HG03342 (cell line): ENCODE data around the gene SLC8A1.

Experiments
- ATAC-seq: cut with Tn5 transposase; IDR thresholded peaks from one replicate; pipeline ENCODE4 v1.9.1; 2021; ENCODE audit warnings: mild to moderate bottlenecking, moderate library complexity; ENCODE audit not compliant: unreplicated experiment

The SLC8A1 gene

DNA sequence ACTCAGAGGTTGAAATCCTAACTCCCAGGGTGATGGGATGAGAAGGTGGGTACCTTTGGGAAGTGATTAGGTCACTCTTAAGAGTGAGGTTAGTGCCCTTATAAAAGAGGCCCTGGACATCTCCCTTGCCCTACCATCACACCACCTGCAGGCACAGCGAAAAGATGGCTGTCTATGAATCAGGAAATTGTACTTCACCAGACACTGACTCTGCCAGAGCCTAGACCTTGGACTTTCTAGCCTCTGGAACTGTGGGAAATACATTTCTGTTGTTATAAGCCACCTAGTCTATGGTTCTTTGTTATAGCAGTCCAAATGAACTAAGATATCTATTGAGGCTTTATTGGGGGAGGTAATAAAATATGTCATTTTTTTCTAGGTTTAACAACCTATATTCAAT lies 203.6 kb downstream of the SLC8A1 start:
- ATAC-seq, result no peak

DNA sequence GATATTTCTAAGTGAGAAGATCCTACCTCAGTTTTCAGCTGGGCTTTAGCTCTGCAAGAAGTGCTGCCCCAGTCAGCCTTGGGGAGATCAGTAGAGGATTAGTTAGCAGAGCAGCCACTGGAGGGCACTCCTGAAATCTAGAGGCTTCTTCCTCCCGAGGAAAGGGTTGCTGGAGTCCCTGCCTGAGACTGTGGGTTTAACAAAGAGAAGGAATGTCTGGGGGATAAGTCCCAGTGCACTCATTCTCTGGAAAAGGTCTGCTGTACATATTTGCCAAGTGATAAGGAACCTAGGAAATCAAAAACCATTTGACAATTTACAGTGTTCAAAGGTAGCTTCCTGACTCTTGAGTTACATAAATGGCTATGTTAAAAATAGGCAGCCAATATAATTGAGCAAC lies 207.2 kb downstream of the SLC8A1 start:
- ATAC-seq, result peak; percentile 77

DNA sequence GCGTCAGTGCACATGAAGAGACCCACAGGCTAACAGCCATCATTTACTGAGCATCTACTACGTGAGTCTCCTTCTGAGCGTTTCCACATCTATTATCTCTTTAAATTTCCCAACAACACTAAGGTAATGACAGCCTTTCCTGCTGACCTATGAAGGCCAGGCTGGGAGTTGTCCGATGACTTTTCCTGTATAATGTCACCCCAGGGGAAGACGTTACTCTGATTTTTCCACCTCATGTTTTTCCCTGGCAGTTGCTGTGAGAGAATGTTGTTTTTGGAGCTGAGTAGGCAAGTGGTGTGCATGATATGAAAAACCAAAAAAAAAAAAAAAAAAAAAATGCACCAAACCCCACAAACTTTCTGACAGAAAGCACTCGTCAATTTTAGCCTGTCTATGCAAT lies 207.6 kb downstream of the SLC8A1 start:
- ATAC-seq, result no peak

DNA sequence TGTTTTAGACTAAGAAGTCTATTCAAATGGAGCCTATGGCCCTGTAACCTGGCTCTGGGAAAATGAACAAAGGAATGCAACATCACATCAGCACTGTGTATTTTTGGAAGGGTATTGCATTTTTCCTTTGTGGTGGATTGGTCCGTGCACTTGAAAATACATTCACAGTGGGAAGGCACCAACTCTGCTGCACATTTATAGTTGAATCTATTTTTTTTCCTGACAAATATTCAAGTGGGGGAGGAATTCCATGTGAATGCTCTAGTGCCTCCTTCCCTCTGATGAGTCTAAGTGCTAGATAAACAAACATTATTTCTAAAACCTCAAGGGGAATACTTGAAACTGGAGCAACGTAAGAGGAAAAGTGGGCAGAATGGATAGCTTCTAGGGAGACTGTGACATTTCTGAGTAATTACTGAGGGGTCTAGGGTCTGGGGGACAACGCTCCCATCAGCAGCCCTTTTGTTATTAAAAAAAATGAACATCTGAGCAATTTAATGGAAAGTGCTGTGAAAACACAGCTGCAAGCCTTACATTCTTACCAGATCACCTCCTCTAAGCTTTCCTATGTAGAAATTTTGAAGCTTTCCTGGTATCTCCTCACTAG lies 208.2 kb downstream of the SLC8A1 start:
- ATAC-seq, result no peak

DNA sequence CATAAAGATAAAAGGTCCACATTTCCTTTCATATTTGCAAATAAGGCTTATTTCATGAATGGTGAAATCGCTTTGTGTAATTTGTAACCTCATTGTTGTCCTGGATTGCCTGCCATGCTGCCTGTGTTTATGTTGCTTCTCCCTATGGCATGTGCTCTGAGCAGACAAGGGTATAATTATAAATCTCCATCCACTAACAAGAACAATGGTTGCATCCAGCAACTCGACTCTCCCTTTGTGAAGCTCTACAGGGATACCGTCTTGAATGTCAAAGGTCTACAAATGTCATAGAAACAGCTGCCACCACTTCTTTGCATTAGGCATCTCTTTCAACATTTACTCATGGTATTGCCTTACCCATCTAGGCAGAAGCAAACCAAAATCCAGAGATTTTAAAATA lies 209.6 kb downstream of the SLC8A1 start:
- ATAC-seq, result no peak

DNA sequence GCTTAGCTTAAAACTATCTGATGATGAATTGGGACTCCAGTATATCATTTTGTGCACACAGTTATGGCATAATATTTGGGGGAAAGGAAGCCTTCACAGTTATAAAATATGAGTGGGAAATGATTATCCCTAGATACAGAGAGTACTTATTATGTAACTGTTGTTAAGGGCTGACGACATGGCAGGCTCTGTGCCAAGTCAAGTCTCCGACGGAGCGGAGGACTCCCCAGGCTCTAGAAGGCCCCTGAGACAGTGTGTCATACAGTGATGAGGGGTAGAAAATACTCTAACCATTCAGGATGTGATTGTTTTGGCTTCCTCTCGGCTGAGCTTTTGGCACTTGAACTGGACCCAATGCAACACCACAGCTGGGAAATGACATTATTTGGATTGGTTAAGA lies 211.8 kb downstream of the SLC8A1 start:
- no peak for ATAC-seq

DNA sequence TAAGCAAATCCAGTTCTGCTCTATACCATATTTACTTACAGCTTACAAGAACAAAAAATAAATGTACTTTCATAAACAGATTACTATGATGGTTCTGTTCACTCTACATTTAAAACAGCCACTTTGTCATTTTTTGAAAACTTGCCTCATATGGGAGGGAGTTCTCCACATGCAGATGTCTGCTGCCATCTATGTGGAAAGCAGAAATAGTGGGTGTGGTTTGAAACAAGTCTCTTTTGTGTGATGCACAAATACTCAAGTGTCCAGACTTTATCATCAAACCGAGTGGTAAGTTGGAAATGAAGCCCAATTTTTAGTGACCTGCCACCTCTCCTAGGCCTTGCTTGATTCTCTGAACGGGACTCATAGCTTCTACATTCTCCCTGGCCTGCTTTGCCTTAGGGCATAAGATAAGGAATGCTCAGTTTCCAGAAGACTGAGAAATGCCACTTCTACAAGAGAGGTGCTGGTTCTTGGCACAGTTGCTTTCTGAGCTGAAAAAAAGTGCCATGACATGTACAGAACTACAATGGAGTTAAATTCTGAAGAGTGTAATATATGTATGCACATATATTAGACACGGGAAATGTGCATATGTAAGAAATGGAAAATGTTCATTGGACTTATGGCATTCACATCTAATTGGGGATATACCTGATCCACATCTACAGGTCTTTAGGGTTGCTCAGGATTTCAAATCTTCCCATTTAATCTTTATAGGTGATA lies 221.0 kb downstream of the SLC8A1 start:
- no peak for ATAC-seq

DNA sequence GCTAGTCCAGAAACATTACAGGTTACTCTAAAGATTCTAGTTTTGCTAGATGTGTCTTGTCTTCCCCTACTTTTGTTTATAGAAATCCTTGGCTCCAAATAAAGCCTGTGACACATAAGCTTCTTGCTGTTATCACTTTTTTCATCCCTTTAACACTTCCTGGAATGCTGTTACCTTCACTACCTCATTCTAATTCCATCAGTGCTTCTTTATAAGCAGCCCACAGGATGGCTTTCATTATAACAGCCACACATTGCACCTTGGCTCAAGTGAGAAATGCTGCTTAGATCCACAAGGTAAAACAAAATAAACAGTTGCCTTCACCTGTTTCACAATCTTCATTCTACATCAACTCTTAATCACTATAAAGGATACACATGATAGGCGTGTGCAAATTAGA lies 221.7 kb downstream of the SLC8A1 start:
- ATAC-seq, result no peak

DNA sequence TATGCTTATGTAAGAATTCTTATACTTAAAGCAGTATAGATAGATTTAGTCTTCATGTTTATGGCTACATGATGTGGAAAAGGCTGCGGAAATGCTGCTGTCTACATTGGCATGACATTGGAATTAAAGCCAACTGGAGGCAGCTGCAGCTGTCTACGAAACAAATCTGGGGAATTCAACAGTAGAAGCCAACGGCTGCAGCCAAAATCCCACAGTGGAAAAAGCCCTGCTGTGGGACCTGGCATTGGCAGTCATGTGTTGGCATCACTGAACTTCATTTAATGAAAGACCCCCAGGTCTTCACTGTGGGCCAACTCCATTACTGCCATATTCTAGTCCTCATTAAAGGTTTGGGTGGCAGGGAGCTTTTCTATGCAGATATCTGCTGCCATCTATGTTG lies 223.6 kb downstream of the SLC8A1 start:
- no peak for ATAC-seq

DNA sequence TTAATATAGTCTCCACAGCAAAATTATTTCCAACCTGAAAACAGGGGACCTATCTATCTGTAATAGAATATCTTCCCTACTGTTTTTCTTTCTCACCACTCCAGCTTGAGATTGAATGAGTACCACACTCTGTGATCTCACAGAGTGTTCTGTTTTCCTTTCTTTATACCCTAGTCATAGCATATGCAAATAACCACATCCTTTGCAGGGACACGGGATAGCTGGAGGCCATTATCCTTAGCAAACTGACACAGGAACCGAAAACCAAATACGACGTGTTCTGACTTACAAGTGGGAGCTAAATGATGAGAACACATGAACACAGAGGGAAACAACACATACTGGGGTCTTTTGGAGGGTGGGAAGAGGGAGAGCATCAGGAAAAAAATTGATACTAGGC lies 224.7 kb downstream of the SLC8A1 start:
- no peak for ATAC-seq

DNA sequence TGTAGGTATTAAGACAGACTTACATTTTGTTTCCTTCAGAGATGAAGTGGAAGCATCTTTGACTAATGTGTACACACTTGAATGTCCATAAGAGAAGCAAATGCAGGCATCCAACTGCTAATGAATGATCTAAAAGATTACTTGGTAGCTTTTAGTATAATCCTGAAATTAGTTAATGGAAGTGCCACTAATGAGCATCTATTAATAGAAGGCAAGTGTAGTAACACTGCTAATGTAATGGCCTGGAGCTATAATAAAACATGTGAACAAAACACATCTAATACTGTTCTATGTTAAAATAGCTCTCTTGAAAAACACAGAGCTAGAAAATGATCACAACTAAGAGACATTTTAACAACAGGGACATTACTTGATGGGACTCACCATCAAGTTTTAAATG lies 225.3 kb downstream of the SLC8A1 start:
- ATAC-seq, result no peak

DNA sequence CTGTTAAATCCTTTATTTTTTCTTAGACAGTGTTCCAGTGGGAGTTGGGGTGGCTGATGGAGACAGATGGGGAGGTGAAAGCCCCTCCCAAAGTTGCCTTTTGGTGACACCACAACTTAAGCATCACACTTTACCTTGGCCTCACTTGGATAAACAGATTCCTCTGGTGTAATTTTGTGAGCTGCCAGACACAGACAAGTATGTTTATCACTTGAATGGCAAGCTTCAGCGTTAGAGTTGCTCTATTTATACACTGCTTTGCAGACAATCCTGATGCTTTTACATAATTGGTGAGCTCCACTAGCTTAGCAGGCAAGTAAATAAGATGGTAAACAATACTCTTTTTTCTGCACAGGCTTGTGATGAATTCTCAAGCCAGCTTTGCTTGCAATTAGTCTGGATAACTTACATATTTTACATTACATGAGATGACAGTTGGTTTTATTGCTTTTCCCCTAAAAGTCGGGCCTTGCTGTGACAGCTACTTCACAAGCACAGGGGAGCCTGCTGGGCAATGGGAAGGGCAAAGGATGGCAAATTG lies 226.2 kb downstream of the SLC8A1 start:
- ATAC-seq, result no peak

DNA sequence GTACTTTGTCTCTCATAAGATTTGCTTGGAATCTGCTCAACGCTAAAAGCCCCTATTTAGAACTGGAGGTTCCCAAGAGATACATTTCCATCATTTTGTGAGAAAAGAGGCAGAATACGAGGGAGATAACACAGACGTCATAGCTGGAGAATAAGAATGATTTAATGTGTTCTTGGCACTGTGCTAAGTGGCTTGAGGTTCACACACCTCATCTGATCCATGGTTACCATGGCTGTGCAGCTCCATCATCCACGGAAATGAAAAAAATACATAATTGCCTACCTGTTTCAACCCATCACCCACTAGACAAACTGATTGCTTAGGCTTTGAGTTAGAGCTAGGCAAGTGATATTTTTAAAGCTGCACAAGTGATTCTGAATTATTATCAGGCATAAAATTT lies 227.6 kb downstream of the SLC8A1 start:
- no peak for ATAC-seq

DNA sequence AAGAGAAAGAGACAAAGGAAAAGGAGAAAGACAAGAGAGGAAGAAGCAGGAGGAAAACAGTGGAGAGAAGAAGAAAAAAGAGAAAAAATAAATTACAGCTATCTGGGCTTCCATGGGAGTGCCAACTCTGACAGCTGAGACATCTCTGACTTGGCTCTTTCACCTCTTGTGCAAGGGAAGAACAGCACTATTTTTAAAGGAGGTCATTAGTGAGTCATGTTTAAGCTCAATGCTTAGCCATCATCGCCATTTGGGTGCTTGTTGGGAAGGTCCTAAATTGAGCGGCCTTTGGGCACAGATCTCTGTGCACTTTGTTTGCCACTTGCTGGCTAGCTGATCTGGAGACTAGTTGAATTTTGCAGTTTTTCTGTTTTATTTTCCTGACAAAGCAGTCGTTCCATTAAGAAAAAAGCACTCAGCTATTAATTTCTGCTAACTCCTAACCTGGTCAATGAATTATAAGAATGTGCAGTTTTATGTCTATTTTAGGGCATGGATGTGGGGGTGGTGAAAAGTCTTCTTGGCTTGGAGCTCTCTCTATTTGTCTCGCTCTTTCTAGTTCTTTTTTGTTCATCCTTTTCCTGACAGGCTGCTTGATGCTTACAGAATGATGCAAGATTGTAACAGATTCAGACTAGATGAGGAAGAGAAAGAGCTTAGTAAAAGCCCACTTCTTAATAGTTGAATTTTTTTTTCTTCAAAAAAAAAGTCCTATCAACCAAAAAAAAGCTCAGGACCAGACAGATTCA lies 231.5 kb downstream of the SLC8A1 start:
- no peak for ATAC-seq

DNA sequence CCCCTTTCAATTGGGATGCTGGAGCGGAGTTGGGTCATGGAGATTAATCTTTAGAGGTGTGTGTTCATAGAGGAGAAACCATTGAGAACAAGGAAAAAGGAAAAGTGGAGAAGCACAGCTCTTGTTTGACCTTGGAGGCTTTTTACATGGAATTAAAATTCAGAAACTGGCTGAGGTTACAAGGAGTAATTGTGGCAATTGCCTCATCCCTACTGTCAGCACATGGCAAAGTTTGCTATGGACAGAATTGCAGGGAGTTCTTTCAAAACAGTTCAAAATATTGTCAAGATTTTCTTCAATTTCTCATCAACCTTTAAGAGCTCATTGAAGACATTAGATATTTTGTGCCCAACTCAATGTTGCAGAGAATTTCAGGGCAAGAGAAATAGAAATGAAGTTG lies 232.7 kb downstream of the SLC8A1 start:
- ATAC-seq, result no peak

DNA sequence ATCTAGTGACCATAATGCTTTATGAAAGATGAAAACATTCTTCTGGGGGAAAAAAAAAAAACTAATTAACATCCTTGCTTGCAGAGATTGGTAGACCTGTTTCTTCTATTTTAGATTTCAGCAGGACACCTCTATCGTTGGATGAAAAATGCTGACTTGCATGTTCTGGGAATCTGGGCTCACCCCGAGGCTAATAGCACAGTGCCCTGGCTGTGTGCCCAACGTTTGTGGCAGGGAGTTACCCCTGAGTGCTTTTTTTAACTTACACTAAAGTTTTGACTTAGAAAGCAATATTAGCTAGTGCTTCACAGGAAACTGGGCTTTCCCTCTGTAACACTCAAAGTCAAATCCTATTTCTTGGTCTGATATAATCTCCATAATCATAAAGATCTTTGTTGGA lies 233.2 kb downstream of the SLC8A1 start:
- no peak for ATAC-seq

DNA sequence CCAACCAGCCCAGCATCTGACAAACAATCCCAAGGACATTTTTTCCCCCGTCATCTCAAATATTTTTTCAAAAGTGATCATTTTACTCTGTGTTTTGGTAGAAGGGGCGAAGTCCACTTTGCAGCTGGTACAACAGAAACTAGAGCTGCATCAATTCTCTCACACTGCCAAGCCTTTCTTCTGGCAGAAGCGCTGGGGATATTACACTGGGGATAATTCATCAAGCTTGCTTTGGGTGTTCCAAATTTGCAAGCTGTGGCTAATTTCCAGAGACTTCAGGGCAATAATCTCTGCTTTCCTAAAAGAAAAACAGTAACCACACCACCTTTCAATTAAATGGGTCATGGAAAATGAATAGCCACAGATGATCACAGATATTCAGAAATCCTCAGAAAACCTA lies 238.3 kb downstream of the SLC8A1 start:
- no peak for ATAC-seq

DNA sequence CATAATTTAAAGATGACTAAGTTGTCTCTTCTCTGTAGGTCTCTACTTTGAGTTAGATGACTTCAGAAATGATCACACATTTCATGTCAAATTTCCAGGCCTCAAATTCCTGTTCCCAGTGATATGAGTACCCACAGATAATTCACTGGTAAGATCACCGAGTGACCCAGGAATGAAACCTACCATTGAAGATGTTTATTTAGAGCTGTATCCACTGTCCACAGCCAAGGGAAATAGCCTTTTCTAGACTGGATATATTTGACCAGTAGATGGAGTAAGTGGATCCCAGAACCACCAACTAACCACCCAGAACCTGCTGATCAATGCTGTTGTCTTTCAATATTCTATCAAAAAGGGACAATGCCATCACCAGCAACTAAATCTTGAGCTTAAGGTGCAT lies 238.8 kb downstream of the SLC8A1 start:
- no peak for ATAC-seq

DNA sequence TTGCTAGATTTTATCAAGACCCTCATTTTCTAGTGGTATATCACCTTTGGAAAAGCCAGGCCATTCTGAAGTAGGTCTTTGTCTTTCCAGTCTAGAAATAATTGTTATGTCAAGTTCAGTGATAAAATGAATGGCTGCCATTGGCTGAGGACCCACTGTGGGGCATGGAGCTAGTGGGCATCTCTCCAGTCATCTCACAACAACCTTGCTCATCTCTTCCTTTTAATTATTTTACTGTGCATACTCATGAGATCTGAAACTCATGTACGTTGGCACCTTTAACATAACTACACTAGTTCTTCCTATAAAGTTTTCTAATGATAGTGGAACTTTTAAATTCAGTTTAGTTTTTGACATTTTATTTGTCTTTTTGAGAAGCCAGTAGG lies 240.9 kb downstream of the SLC8A1 start:
- ATAC-seq, result no peak

DNA sequence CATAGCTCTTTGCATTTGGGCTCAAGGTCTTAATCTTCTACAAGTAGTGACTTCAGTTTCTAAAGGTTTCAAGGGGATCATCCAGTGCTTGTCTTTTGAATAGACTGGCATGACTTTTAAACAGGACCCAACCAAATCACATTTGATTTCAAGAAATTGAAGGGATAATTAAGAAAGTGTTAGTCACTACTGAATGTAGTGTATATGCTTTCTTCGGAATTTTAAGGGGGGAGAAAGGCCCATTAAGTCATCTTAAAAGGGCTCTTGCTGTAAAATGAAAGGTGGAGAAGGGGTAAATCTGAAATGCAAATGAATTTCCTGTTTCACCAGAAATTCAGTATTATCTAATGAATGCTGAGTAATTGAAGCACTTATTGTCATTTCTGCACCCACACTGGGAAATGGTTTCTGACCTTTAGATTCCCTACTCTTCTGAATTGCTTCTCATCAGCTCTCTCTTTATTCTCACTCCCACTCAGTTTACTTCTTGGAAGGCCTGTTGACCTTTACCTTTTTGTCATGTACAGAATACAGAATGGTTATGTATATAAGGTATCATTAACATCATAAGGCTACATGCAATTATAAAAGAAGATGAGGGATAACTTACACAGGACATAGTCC lies 241.4 kb downstream of the SLC8A1 start:
- ATAC-seq, result no peak

DNA sequence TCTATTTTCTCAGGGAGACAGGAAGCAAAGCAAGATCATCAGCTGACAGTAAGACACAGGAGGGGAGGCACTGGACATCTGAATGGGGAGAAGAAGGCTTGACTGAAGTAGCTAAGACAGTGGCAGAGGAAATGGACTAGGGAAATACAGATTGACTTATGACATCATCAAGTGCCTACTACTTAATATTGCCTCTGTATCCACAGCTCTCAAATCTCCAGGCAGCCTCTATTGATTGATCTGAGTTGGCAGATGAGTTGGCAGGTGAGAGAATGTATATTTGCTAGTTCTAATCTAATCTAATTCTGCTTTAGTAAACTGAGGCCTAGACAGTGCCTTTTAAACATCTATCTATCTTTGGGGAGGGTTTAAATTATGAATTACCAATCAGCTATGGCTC lies 242.1 kb downstream of the SLC8A1 start:
- no peak for ATAC-seq

DNA sequence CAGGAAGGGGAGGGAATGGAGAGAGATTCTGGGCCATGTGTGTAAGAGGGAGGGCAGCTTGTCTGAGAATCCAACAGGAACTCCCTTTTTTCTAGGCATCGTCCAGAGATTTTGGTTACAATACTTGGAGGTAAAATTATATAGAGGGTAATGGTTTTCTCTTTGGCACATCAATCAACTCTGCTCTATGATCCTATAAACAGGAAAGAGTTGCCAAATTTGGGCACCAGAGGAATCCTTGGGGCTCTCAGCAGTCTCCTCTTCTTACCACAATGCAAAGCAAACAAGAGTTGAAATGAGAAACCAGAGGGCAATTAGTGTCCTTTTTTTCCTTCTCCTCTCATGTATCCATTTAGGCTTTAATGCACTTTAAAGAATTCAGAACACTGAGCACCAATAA lies 243.4 kb downstream of the SLC8A1 start:
- ATAC-seq, result no peak
